ENCODE results near the gene SUSD2.
"Not testable (repeated sequence)": the region's sequence is repeated elsewhere in the genome, so short reads cannot be mapped to it uniquely, and the experiment has no call there.

The SUSD2 gene

GRCh38 chr22:24176040-24176439 lies 5.2 kb upstream of the SUSD2 start:
- no peak overlapping the region for H3K4me3 Mint-ChIP-seq
- no peaks in the 10 kb centered on the region for H3K4me1 Mint-ChIP-seq (ENCODE audit: low read depth)
- H3K27ac Mint-ChIP-seq, result no peak overlapping the region
- no peaks in the 10 kb centered on the region for H3K27me3 Mint-ChIP-seq (ENCODE audit: low read depth)
- no peaks in the 10 kb centered on the region for H3K9me3 Mint-ChIP-seq
- no peak for DNase-seq (ENCODE audit: low spot score)
- H3K36me3 Mint-ChIP-seq (ENCODE audit: low read depth), result peaks cover 17% of the 10 kb centered on the region

- H3K9me3 Mint-ChIP-seq, result no peaks in the 10 kb centered on the region
- H3K27me3 Mint-ChIP-seq (ENCODE audit: low read depth), result no peaks in the 10 kb centered on the region
- H3K36me3 Mint-ChIP-seq (ENCODE audit: low read depth), result peaks cover 15% of the 10 kb centered on the region
- H3K4me3 Mint-ChIP-seq, result no peak overlapping the region
- H3K27ac Mint-ChIP-seq, result no peak overlapping the region
- no peaks in the 10 kb centered on the region for H3K4me1 Mint-ChIP-seq (ENCODE audit: low read depth)
- no peak for DNase-seq (ENCODE audit: low spot score)
These were observed 4.7 kb upstream of the SUSD2 start for GRCh38 chr22:24176630-24177029.

- Mint-ChIP-seq H3K27me3 (ENCODE audit: low read depth) (no peaks in the 10 kb centered on the region), H3K36me3 (ENCODE audit: low read depth) (peaks cover 12% of the 10 kb centered on the region), H3K4me1 (ENCODE audit: low read depth) (no peaks in the 10 kb centered on the region), H3K9me3 (no peaks in the 10 kb centered on the region), H3K4me3 (no peak overlapping the region), H3K27ac (no peak overlapping the region)
- DNase-seq (ENCODE audit: low spot score), result no peak
These were observed 4.2 kb upstream of the SUSD2 start for GRCh38 chr22:24177045-24177444.

GRCh38 chr22:24177456-24177855 lies 3.8 kb upstream of the SUSD2 start:
- H3K27me3 Mint-ChIP-seq (ENCODE audit: low read depth), result no peaks in the 10 kb centered on the region
- H3K4me1 Mint-ChIP-seq (ENCODE audit: low read depth), result no peaks in the 10 kb centered on the region
- no peak for DNase-seq (ENCODE audit: low spot score)
- peaks cover 11% of the 10 kb centered on the region for H3K36me3 Mint-ChIP-seq (ENCODE audit: low read depth)
- H3K4me3 Mint-ChIP-seq, result no peak overlapping the region
- H3K27ac Mint-ChIP-seq, result no peak overlapping the region
- no peaks in the 10 kb centered on the region for H3K9me3 Mint-ChIP-seq

- no peak for DNase-seq (ENCODE audit: low spot score)
These were observed 3.3 kb upstream of the SUSD2 start for GRCh38 chr22:24178021-24178431.

GRCh38 chr22:24178502-24179440 lies 2.5 kb upstream of the SUSD2 start:
- no peaks in the 10 kb centered on the region for H3K27me3 Mint-ChIP-seq (ENCODE audit: low read depth)
- H3K36me3 Mint-ChIP-seq (ENCODE audit: low read depth), result peaks cover 5% of the 10 kb centered on the region
- no peak overlapping the region for H3K27ac Mint-ChIP-seq
- no peak overlapping the region for H3K4me3 Mint-ChIP-seq
- DNase-seq (ENCODE audit: low spot score), result no peak
- no peaks in the 10 kb centered on the region for H3K9me3 Mint-ChIP-seq
- H3K4me1 Mint-ChIP-seq (ENCODE audit: low read depth), result no peaks in the 10 kb centered on the region

More at GRCh38 chr22:24178021-24178431, 3.3 kb upstream of the SUSD2 start:
- Mint-ChIP-seq H3K4me3 (no peak overlapping the region), H3K27me3 (ENCODE audit: low read depth) (no peaks in the 10 kb centered on the region), H3K4me1 (ENCODE audit: low read depth) (no peaks in the 10 kb centered on the region), H3K36me3 (ENCODE audit: low read depth) (peaks cover 9% of the 10 kb centered on the region), H3K9me3 (no peaks in the 10 kb centered on the region), H3K27ac (no peak overlapping the region)

GRCh38 chr22:24179478-24180210 lies 1.6 kb upstream of the SUSD2 start:
- H3K27ac Mint-ChIP-seq, result no peak overlapping the region
- H3K4me1 Mint-ChIP-seq (ENCODE audit: low read depth), result no peaks in the 10 kb centered on the region
- H3K4me3 Mint-ChIP-seq, result no peak overlapping the region
- peaks cover 5% of the 10 kb centered on the region for H3K36me3 Mint-ChIP-seq (ENCODE audit: low read depth)
- H3K9me3 Mint-ChIP-seq, result no peaks in the 10 kb centered on the region
- no peaks in the 10 kb centered on the region for H3K27me3 Mint-ChIP-seq (ENCODE audit: low read depth)
- no peak for DNase-seq (ENCODE audit: low spot score)

- Mint-ChIP-seq H3K4me3 (no peak overlapping the region), H3K27ac (no peak overlapping the region), H3K36me3 (ENCODE audit: low read depth) (peaks cover 4% of the 10 kb centered on the region), H3K27me3 (ENCODE audit: low read depth) (no peaks in the 10 kb centered on the region), H3K9me3 (no peaks in the 10 kb centered on the region), H3K4me1 (ENCODE audit: low read depth) (no peaks in the 10 kb centered on the region)
- no peak for DNase-seq (ENCODE audit: low spot score)
These were observed 785 bp upstream of the SUSD2 start for GRCh38 chr22:24180316-24181087.

GRCh38 chr22:24181996-24182899 lies 961 bp downstream of the SUSD2 start:
- Mint-ChIP-seq H3K27ac (no peak overlapping the region), H3K4me1 (ENCODE audit: low read depth) (no peaks in the 10 kb centered on the region), H3K9me3 (no peaks in the 10 kb centered on the region), H3K36me3 (ENCODE audit: low read depth) (peaks cover 3% of the 10 kb centered on the region), H3K27me3 (ENCODE audit: low read depth) (no peaks in the 10 kb centered on the region), H3K4me3 (no peak overlapping the region)
- no peak for DNase-seq (ENCODE audit: low spot score)

GRCh38 chr22:24182900-24183246 lies 1.6 kb downstream of the SUSD2 start:
- not testable (repeated sequence) for H3K27ac Mint-ChIP-seq; H3K9me3 Mint-ChIP-seq; H3K4me1 Mint-ChIP-seq (ENCODE audit: low read depth); H3K36me3 Mint-ChIP-seq (ENCODE audit: low read depth); DNase-seq (ENCODE audit: low spot score); H3K4me3 Mint-ChIP-seq; H3K27me3 Mint-ChIP-seq (ENCODE audit: low read depth)

GRCh38 chr22:24183321-24184031 lies 2.2 kb downstream of the SUSD2 start:
- no peaks in the 10 kb centered on the region for H3K4me1 Mint-ChIP-seq (ENCODE audit: low read depth)

GRCh38 chr22:24184057-24184798 lies 2.9 kb downstream of the SUSD2 start:
- no peak overlapping the region for H3K4me3 Mint-ChIP-seq
- no peak for DNase-seq (ENCODE audit: low spot score)
- H3K27ac Mint-ChIP-seq, result no peak overlapping the region
- no peaks in the 10 kb centered on the region for H3K9me3 Mint-ChIP-seq
- no peaks in the 10 kb centered on the region for H3K36me3 Mint-ChIP-seq (ENCODE audit: low read depth)
- H3K4me1 Mint-ChIP-seq (ENCODE audit: low read depth), result no peaks in the 10 kb centered on the region
- H3K27me3 Mint-ChIP-seq (ENCODE audit: low read depth), result no peaks in the 10 kb centered on the region

More at GRCh38 chr22:24183321-24184031, 2.2 kb downstream of the SUSD2 start:
- Mint-ChIP-seq H3K4me3 (no peak overlapping the region), H3K27me3 (ENCODE audit: low read depth) (no peaks in the 10 kb centered on the region), H3K9me3 (no peaks in the 10 kb centered on the region), H3K36me3 (ENCODE audit: low read depth) (peaks cover 1% of the 10 kb centered on the region), H3K27ac (no peak overlapping the region)
- no peak for DNase-seq (ENCODE audit: low spot score)

Data from T-helper 2 cell treated with Interferon-gamma antibody and Interleukin-4, amounts not matched to agents 5 μg/mL and 100 μg/mL, for 36 hours (primary cell).